DOHH2 (cell line): Measurements from ENCODE around the gene MDM1.

Source experiments
- CTCF ChIP-seq: fragments of 200-600 bp; sonication (generic); IDR thresholded peaks from one replicate; pipeline ENCODE4 v1.5.1; 2014; ENCODE audit warnings: antibody characterized with exemption, mild to moderate bottlenecking, low read depth, low read length; ENCODE audit not compliant: poor library complexity, severe bottlenecking
- EZH2phosphoT487 ChIP-seq: fragments of 200-600 bp; sonication (generic); IDR thresholded peaks from 2 replicates; pipeline ENCODE4 v1.6.1; 2017; ENCODE audit warnings: borderline replicate concordance, mild to moderate bottlenecking, antibody characterized with exemption, low read length, moderate library complexity, mixed read lengths

GRCh38 chr12:68292151-68292943 is 39.8 kb downstream of the MDM1 start:
- TF ChIP-seq EZH2phosphoT487 (no peak), CTCF (no peak)
